Lower leg skin (tissue), 4 donors: ENCODE results near the gene DOCK1. TPM values are rescaled to one million over a fixed set of nuclear protein-coding genes. Genes with fewer than 3 reads are reported as not detected.

Source experiments
- DNase-seq, 2 donors: peaks; one replicate each; pipeline ENCODE4 v3.0.0-alpha.2; 2019; ENCODE audit warnings: low spot score in 2 of 2
- H3K4me3 ChIP-seq: fragments of 200-600 bp; sonication (generic); 2 replicates; pipeline ENCODE4 v1.5.1; 2017; ENCODE audit warnings: mild to moderate bottlenecking, low read depth; ENCODE audit not compliant: poor library complexity, severe bottlenecking
- POLR2A ChIP-seq, 2 donors: fragments of 450-650 bp; IDR thresholded peaks; one replicate each; pipeline ENCODE4 v1.6.1; 2016 to 2017; ENCODE audit warnings: antibody characterized with exemption in 2 of 2, mild to moderate bottlenecking in 1 of 2, moderate library complexity in 1 of 2
- WGBS, 2 donors: methylation state at CpG; one replicate each; pipeline ENCODE4 v1.1.5; 2018; 5-methylcytosine and 5-hydroxymethylcytosine counted together
- intact Hi-C: fragments of 100-400 bp; cut with DNase I; formaldehyde crosslinking; loops from one replicate; pipeline ENCODE4 v1.15.0; 2023; ENCODE audit warnings: low total_unique reads
- total RNA-seq, 4 donors: library from RNA; depleted of rRNA; stranded (reverse); fragments of >200 nt; gene quantifications; one replicate each; pipeline ENCODE4 v1.1.0, GENCODE V29; 2016
- TF ChIP-seq, protein P1 (sequence below), 3 donors: fragments of 450-650 bp; IDR thresholded peaks; one replicate each; pipeline ENCODE4 v1.5.1; 2016; ENCODE audit warnings: antibody characterized with exemption in 3 of 3, mild to moderate bottlenecking in 3 of 3, moderate library complexity in 2 of 3

Gene DOCK1
- total RNA-seq, 4 donors from 2014 or later = 76.6 to 108 (median 83.4) TPM

DNA sequence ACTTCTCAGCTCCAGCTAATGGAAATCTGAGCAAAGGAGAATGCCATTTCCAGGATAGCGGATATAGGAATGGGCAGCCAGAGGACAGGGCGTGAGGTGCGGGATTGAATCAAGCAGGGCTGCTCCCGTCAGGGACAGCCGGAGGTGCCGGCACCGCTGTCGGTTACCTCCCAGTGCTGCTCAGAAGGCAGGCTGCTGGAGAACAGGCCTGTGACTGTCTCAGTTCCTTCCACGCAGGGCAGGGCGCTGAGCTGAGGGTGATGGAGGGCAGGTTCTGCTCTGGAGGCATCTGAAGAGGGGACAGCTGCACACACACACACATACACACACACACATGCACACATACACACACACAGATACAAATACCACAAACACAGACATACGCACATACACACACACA is 111.1 kb downstream of the DOCK1 start:
- intact Hi-C loops = no loop called here
- 78 to 90% methylated on average over 11 of the region's 11 CpGs for WGBS, 2 donors
- TF ChIP-seq POLR2A (IDR thresholded peaks at IDR 0.05) = no peak
- TF ChIP-seq, protein P1, sequence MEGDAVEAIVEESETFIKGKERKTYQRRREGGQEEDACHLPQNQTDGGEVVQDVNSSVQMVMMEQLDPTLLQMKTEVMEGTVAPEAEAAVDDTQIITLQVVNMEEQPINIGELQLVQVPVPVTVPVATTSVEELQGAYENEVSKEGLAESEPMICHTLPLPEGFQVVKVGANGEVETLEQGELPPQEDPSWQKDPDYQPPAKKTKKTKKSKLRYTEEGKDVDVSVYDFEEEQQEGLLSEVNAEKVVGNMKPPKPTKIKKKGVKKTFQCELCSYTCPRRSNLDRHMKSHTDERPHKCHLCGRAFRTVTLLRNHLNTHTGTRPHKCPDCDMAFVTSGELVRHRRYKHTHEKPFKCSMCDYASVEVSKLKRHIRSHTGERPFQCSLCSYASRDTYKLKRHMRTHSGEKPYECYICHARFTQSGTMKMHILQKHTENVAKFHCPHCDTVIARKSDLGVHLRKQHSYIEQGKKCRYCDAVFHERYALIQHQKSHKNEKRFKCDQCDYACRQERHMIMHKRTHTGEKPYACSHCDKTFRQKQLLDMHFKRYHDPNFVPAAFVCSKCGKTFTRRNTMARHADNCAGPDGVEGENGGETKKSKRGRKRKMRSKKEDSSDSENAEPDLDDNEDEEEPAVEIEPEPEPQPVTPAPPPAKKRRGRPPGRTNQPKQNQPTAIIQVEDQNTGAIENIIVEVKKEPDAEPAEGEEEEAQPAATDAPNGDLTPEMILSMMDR (IDR thresholded peaks at IDR 0.05) = no peak
- no peak overlapping the region for H3K4me3 ChIP-seq
- peak in 1 of 2 donors; percentile 39 for DNase-seq

DNA sequence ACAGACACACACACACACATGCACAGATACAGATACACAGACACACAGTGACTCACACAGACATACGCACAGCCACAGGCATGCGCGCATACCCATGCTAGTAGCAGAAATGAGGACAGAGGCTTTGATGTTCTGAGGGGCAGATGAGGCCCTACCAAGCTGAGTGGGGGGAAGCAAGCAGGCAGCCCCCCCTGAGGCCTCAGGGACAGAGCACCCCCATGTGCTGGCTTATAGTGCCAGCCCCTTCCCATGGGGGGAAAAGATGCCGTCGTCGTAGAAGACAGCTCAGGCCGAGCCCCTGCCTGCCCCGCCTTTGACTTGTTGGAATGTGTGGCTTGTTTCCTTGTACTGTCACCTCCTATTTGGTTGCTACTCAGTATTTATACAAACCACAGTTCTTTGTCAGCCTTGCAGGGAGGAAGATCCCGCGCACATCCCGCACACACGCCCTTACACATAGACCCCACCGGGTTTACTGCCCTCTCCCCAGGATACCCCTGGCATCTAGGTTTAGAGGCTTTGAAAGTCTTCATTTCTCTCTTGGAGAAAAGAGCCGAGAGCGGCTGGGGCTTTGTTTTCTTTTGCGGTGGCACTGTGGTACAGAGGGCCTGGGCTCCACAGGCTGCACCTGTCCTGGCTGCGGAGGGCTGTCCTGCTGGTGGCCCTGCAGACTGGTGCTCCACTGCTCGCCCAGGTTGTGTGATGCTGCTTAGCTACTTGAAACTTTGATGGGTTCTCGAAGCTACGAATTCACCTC is 112.5 kb downstream of the DOCK1 start:
- peak in 1 of 2 donors; percentile 70 for DNase-seq
- TF ChIP-seq, protein P1 (IDR thresholded peaks at IDR 0.05) = no peak
- no peak for TF ChIP-seq POLR2A (IDR thresholded peaks at IDR 0.05)
- 84 to 87% methylated on average over 20 of the region's 20 CpGs for WGBS, 2 donors
- H3K4me3 ChIP-seq = no peak overlapping the region
- intact Hi-C loops = no loop called here

DNA sequence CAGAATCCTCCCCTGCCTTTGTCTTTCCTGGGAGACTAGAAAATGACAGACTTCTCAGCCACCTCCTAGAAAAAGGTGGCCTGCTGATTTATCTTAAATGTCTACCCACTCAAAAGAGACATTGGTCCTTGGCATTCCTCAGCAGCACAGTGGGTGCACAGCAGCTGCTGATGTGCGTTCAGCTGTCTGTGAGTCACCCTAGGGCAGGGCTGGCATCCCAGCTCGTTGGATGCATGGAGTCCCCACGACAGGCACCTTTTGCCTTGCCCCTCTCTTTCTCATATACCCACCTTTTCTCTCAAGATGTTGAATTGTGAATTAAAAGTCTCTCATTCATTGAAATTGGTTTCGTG is 113.0 kb downstream of the DOCK1 start:
- TF ChIP-seq, protein P1 (IDR thresholded peaks at IDR 0.05) = no peak
- TF ChIP-seq POLR2A (IDR thresholded peaks at IDR 0.05) = no peak
- 79 to 82% methylated on average over 4 of the region's 4 CpGs for WGBS, 2 donors
- DNase-seq = peak in 1 of 2 donors; percentile 39

DNA sequence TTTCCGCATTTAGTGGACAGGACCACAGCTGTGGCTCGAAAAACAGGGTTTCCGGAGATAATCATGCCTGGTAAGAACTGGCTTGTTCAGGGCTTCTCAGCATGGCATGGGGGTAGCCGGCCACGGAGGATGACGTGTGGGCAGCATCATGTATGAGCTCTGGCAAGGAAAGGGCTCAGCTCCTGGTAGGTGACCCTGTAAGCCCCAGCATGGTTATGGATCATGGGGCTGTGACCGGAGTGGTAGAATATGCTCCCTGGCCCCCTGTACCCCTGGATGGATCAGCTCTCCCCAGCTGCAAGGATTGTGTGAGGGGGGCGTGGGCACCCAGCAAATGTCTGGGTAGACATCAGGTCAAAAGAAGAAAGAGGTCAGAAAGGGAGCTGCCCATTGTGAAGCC is 113.5 kb downstream of the DOCK1 start:
- intact Hi-C loops = no loop called here
- no peak overlapping the region for H3K4me3 ChIP-seq
- WGBS, 2 donors = 93 to 97% methylated on average over 8 of the region's 8 CpGs
- DNase-seq = peak in 1 of 2 donors; percentile 70
- no peak for TF ChIP-seq POLR2A (IDR thresholded peaks at IDR 0.05)
- TF ChIP-seq, protein P1 (IDR thresholded peaks at IDR 0.05) = no peak

More for the DNA sequence above, 113.0 kb downstream of the DOCK1 start:
- intact Hi-C loops = no loop called here
- H3K4me3 ChIP-seq = no peak overlapping the region

DNA sequence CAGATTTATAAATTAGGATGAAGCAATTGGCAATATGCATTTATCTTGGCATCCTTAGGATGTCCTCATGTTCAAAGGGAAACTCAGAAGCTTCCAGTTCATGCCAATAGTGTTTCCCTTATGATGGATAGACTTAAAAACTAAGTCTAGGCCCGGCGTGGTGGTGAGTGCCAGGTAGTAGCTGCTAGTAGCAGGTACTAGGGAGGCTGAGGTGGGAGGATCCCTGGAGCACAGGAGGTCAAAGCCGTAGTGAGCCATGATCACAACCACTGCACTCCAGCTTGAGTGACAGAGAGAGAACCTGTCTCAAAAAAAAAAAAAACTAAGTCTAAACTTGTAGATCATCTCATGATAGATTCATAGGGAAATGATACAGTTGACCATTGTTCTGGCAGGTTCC is 115.0 kb downstream of the DOCK1 start:
- TF ChIP-seq POLR2A (IDR thresholded peaks at IDR 0.05) = no peak
- TF ChIP-seq, protein P1 (IDR thresholded peaks at IDR 0.05) = no peak
- no peak overlapping the region for H3K4me3 ChIP-seq
- 94 to 95% methylated on average over 3 of the region's 3 CpGs for WGBS, 2 donors
- intact Hi-C loops = no loop called here
- no peak for DNase-seq

DNA sequence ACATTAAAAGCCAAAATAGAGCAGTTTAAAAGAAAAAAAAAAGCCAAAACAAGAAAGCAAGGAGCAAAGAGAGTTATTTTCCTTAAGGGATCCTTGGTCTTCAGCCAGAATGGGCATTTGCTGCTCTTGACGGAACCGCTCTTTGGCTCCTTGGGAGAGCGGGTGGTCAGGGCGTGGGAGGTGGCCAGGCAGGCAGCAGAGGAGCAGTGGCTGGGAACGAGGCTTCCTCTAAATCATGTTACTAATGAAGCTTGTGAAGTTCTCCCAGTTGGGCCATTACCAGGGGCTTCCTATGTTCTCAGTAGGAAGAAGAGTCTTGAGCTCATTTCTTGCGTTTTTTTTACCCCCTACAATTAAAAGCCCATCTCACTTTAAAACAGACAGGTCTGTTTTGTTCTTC is 116.6 kb downstream of the DOCK1 start:
- DNase-seq = no peak
- TF ChIP-seq POLR2A (IDR thresholded peaks at IDR 0.05) = no peak
- TF ChIP-seq, protein P1 (IDR thresholded peaks at IDR 0.05) = no peak
- WGBS, 2 donors = 84 to 91% methylated on average over 6 of the region's 6 CpGs
- intact Hi-C loops = no loop called here
- H3K4me3 ChIP-seq = no peak overlapping the region
